H9 (cell line): ENCODE data around the gene CYP17A1. TPM values are rescaled to one million over a fixed set of nuclear protein-coding genes. Genes with fewer than 3 reads are reported as not detected.

ENCODE experiments used
- DNase-seq: peaks from one replicate; pipeline ENCODE4 v3.0.0-alpha.2; 2017
- H2AFZ ChIP-seq: one replicate; pipeline ENCODE4 v1.6.1; 2013; ENCODE audit warnings: mild to moderate bottlenecking, low read length, control low read depth, moderate library complexity
- H2AK5ac ChIP-seq: 2 replicates; pipeline ENCODE4 v1.6.1; 2013; ENCODE audit warnings: low read length, control low read depth, mixed read lengths; ENCODE audit not compliant: insufficient read length
- H2BK120ac ChIP-seq: one replicate; pipeline ENCODE4 v1.6.1; 2013; ENCODE audit warnings: low read depth, mild to moderate bottlenecking, low read length, control low read depth, inconsistent platforms; ENCODE audit not compliant: poor library complexity, severe bottlenecking
- H2BK12ac ChIP-seq: 2 replicates; pipeline ENCODE4 v1.6.1; 2013; ENCODE audit warnings: low read length, control low read depth, mixed read lengths, low read depth; ENCODE audit not compliant: insufficient read length
- H2BK15ac ChIP-seq: 2 replicates; pipeline ENCODE4 v1.6.1; 2013; ENCODE audit warnings: low read depth, low read length, control low read depth
- H2BK20ac ChIP-seq: one replicate; pipeline ENCODE4 v1.6.1; 2013; ENCODE audit warnings: low read depth, mild to moderate bottlenecking, low read length, control low read depth, inconsistent platforms; ENCODE audit not compliant: poor library complexity, severe bottlenecking
- H2BK5ac ChIP-seq: 2 replicates; pipeline ENCODE4 v1.6.1; 2013; ENCODE audit warnings: low read length, control low read depth, mixed read lengths; ENCODE audit not compliant: insufficient read length
- H3K14ac ChIP-seq: 2 replicates; pipeline ENCODE4 v1.6.1; 2013; ENCODE audit warnings: low read length, control low read depth; ENCODE audit not compliant: insufficient read depth
- H3K18ac ChIP-seq: 2 replicates; pipeline ENCODE4 v1.6.1; 2013; ENCODE audit warnings: low read depth, mild to moderate bottlenecking, mixed read lengths, low read length, control low read depth; ENCODE audit not compliant: insufficient read length
- H3K23ac ChIP-seq: 2 replicates; pipeline ENCODE4 v1.6.1; 2013; ENCODE audit warnings: low read length, control low read depth, mixed read lengths, low read depth; ENCODE audit not compliant: insufficient read length
- H3K23me2 ChIP-seq: 2 replicates; pipeline ENCODE4 v1.6.1; 2013; ENCODE audit warnings: low read depth, mild to moderate bottlenecking, mixed read lengths, low read length, control low read depth; ENCODE audit not compliant: insufficient read length, poor library complexity, severe bottlenecking
- H3K27ac ChIP-seq: 2 replicates; pipeline ENCODE4 v1.5.1; 2013; ENCODE audit warnings: low read length, control low read depth, mixed read lengths, low read depth; ENCODE audit not compliant: insufficient read length
- H3K27me3 ChIP-seq: 2 replicates; pipeline ENCODE4 v1.6.1; 2013; ENCODE audit warnings: low read length, control low read depth, inconsistent platforms; ENCODE audit not compliant: insufficient read depth
- H3K4ac ChIP-seq: 2 replicates; pipeline ENCODE4 v1.6.1; 2013; ENCODE audit warnings: low read depth, mild to moderate bottlenecking, control low read depth, inconsistent platforms, low read length, moderate library complexity
- H3K4me1 ChIP-seq: 2 replicates; pipeline ENCODE4 v1.6.1; 2013; ENCODE audit warnings: low read length, control low read depth, inconsistent platforms; ENCODE audit not compliant: insufficient read depth
- H3K4me2 ChIP-seq: 2 replicates; pipeline ENCODE4 v1.6.1; 2013; ENCODE audit warnings: low read length, control low read depth, mixed read lengths; ENCODE audit not compliant: insufficient read length, insufficient read depth
- H3K56ac ChIP-seq: 2 replicates; pipeline ENCODE4 v1.6.1; 2013; ENCODE audit warnings: low read depth, mild to moderate bottlenecking, mixed read lengths, low read length, control low read depth; ENCODE audit not compliant: insufficient read length
- H3K79me1 ChIP-seq: 2 replicates; pipeline ENCODE4 v1.6.1; 2013; ENCODE audit warnings: low read depth, mild to moderate bottlenecking, moderate library complexity, low read length, control low read depth, inconsistent platforms; ENCODE audit not compliant: insufficient read depth, poor library complexity, severe bottlenecking
- H3K79me2 ChIP-seq: 2 replicates; pipeline ENCODE4 v1.6.1; 2013; ENCODE audit warnings: low read length, control low read depth, inconsistent platforms; ENCODE audit not compliant: insufficient read depth
- H3K9ac ChIP-seq: 2 replicates; pipeline ENCODE4 v1.6.1; 2013; ENCODE audit warnings: low read length, control low read depth, mixed read lengths; ENCODE audit not compliant: insufficient read length; ENCODE audit errors: extremely low read depth
- H3K9me3 ChIP-seq: one replicate; pipeline ENCODE4 v1.6.1; 2013; ENCODE audit warnings: low read depth, low read length, inconsistent platforms; ENCODE audit not compliant: control insufficient read depth
- H3T11ph ChIP-seq: one replicate; pipeline ENCODE4 v1.6.1; 2013; ENCODE audit warnings: mild to moderate bottlenecking, low read length, control low read depth, inconsistent platforms
- H4K20me1 ChIP-seq: one replicate; pipeline ENCODE4 v1.6.1; 2013; ENCODE audit not compliant: control insufficient read depth, insufficient read length, insufficient read depth
- H4K5ac ChIP-seq: 2 replicates; pipeline ENCODE4 v1.6.1; 2013; ENCODE audit warnings: low read depth, mild to moderate bottlenecking, mixed read lengths, low read length, control low read depth; ENCODE audit not compliant: insufficient read length
- H4K8ac ChIP-seq: replicated peaks from 2 replicates; pipeline ENCODE4 v1.6.1; 2013; ENCODE audit warnings: low read length, control low read depth, mixed read lengths, low read depth; ENCODE audit not compliant: insufficient read length
- H4K91ac ChIP-seq: 2 replicates; pipeline ENCODE4 v1.6.1; 2013; ENCODE audit warnings: low read depth, mild to moderate bottlenecking, moderate library complexity, mixed read lengths, low read length, control low read depth; ENCODE audit not compliant: insufficient read length
- H3K27ac Mint-ChIP-seq, 3 experiments: 2 replicates in 2 of 3; 3 replicates in 1 of 3; pipeline ENCODE4 v1.8.0; 2020 to 2021; ENCODE audit warnings: mixed read lengths in 3 of 3, mild to moderate bottlenecking in 1 of 3, moderate library complexity in 1 of 3
- H3K27me3 Mint-ChIP-seq: 2 replicates; pipeline ENCODE4 v1.8.0; 2021; ENCODE audit warnings: low read depth, mild to moderate bottlenecking, moderate library complexity, mixed read lengths
- H3K36me3 Mint-ChIP-seq, 3 experiments: 2 replicates in 2 of 3; 3 replicates in 1 of 3; pipeline ENCODE4 v1.8.0; 2020 to 2021; ENCODE audit warnings: low read depth in 3 of 3, mixed read lengths in 3 of 3; ENCODE audit not compliant: insufficient read depth in 1 of 3
- H3K4me1 Mint-ChIP-seq, 2 experiments: 2 replicates each; pipeline ENCODE4 v1.8.0; 2020; ENCODE audit warnings: mixed read lengths in 2 of 2
- H3K4me3 Mint-ChIP-seq, 2 experiments: 2 replicates in 1 of 2; 3 replicates in 1 of 2; pipeline ENCODE4 v1.8.0; 2020 to 2021; ENCODE audit warnings: mild to moderate bottlenecking in 2 of 2, mixed read lengths in 2 of 2, moderate library complexity in 1 of 2
- H3K9me3 Mint-ChIP-seq, 2 experiments: 2 replicates in 1 of 2; 3 replicates in 1 of 2; pipeline ENCODE4 v1.8.0; 2020; ENCODE audit warnings: mild to moderate bottlenecking in 2 of 2, mixed read lengths in 2 of 2, moderate library complexity in 1 of 2
- WGBS: extraction: QIAGEN DNeasy Blood & Tissue Kit; methylation state at CpG from one replicate; pipeline ENCODE4 v1.1.7; 2013; ENCODE audit warnings: missing lambda C conversion rate, low lambda C conversion rate, mixed read lengths; ENCODE audit not compliant: insufficient read length; ENCODE audit errors: extremely low coverage; 5-methylcytosine and 5-hydroxymethylcytosine counted together
- total RNA-seq: library from RNA; stranded (reverse); gene quantifications from 2 replicates; pipeline ENCODE4 v1.2.1, GENCODE V29; 2021
- TF ChIP-seq, protein P1 (sequence below): fragments of 200-600 bp; sonication (generic); conservative IDR thresholded peaks from 3 replicates; pipeline ENCODE4 v1.8.0; 2021; ENCODE audit warnings: antibody characterized with exemption, mild to moderate bottlenecking

CYP17A1 gene
- total RNA-seq, 1 experiment from 2014 or later = not detected

DNA sequence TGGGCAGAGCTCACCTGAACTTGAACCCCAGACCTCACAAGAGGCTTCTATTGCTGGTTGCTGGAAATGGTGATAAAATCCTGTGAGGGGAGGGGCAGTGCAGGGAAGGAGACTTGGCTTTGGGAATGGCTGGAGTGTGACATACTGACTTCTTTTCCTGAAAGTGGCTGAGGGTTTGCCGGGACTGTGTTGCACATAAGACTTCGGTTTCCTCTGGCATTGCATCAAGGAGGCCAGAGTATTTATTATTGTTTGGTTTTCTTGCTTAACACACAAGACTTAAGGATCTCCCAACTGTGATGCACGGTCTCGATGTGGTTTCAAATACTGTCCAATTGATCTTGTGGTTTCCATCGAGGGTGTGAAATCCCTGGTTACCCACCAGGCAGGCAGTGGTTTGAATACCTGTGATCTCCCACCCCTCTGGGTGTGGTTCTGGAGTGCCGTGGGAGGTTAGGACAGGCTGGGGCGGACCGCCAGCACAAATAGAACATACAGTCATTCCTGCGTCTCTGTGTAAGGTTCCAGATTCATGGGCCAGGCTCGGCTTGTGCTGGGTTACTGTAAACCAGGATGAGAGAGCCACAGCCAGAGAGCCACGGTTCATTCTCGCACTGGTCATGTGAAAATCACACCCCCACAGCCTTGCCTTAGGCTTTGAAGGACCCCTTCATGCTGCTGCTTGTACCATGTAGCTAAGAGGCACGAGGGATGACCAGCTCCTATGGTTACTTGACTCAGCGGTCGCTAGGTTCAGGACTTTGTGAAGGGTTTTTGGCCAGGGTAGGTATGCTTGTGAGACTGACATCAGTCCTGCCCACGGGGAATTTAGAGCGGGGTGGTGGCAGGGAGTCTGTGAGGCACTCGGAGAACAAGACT is 54.3 kb downstream of the CYP17A1 start:
- TF ChIP-seq, protein P1, sequence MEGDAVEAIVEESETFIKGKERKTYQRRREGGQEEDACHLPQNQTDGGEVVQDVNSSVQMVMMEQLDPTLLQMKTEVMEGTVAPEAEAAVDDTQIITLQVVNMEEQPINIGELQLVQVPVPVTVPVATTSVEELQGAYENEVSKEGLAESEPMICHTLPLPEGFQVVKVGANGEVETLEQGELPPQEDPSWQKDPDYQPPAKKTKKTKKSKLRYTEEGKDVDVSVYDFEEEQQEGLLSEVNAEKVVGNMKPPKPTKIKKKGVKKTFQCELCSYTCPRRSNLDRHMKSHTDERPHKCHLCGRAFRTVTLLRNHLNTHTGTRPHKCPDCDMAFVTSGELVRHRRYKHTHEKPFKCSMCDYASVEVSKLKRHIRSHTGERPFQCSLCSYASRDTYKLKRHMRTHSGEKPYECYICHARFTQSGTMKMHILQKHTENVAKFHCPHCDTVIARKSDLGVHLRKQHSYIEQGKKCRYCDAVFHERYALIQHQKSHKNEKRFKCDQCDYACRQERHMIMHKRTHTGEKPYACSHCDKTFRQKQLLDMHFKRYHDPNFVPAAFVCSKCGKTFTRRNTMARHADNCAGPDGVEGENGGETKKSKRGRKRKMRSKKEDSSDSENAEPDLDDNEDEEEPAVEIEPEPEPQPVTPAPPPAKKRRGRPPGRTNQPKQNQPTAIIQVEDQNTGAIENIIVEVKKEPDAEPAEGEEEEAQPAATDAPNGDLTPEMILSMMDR = no peak
- no peaks in the 10 kb centered on the region for H3K27me3 Mint-ChIP-seq
- no peak overlapping the region for H4K91ac ChIP-seq
- no peak overlapping the region for H3K4ac ChIP-seq
- no peak overlapping the region for H4K5ac ChIP-seq
- no peaks in the 10 kb centered on the region for H3K79me1 ChIP-seq
- no peak overlapping the region for H3T11ph ChIP-seq
- peaks cover 15% of the 10 kb centered on the region; the same call in 1 of the 2 replicates for H3K4me1 ChIP-seq
- no peak overlapping the region for H2AFZ ChIP-seq
- H2BK120ac ChIP-seq = no peak overlapping the region
- H3K4me3 Mint-ChIP-seq = no peak overlapping the region; a peak in 1 of 5 replicates
- no peak overlapping the region for H3K14ac ChIP-seq
- no peak overlapping the region for H3K4me2 ChIP-seq
- no peak overlapping the region for H2BK5ac ChIP-seq
- H3K79me2 ChIP-seq = no peaks in the 10 kb centered on the region
- no peaks in the 10 kb centered on the region for H3K36me3 Mint-ChIP-seq
- H3K18ac ChIP-seq = no peak overlapping the region
- H3K27ac ChIP-seq = no peak overlapping the region
- H3K9ac ChIP-seq = no peak overlapping the region
- no peaks in the 10 kb centered on the region for H3K27me3 ChIP-seq
- DNase-seq = no peak
- H3K27ac Mint-ChIP-seq = no peak overlapping the region; a peak in 1 of 7 replicates
- H3K23ac ChIP-seq = no peak overlapping the region
- WGBS = no CpG with 5 or more reads among the region's 18 CpGs
- no peaks in the 10 kb centered on the region for H3K9me3 Mint-ChIP-seq
- no peak overlapping the region for H2BK15ac ChIP-seq
- H2AK5ac ChIP-seq = no peak overlapping the region
- peaks cover 31 to 36% of the 10 kb centered on the region in 2 experiments for H3K4me1 Mint-ChIP-seq
- no peak overlapping the region for H4K8ac ChIP-seq
- no peak overlapping the region for H3K56ac ChIP-seq
- H2BK20ac ChIP-seq = no peak overlapping the region
- no peaks in the 10 kb centered on the region for H3K9me3 ChIP-seq
- H2BK12ac ChIP-seq = no peak overlapping the region
- H4K20me1 ChIP-seq = no peaks in the 10 kb centered on the region
- H3K23me2 ChIP-seq = no peaks in the 10 kb centered on the region
